NCI-H345 treated with DMSO at 0.1 percent for 48 hours (cell line): ENCODE data around the gene IRAK3.
"Not testable (repeated sequence)": the region's sequence is repeated elsewhere in the genome, so short reads cannot be mapped to it uniquely, and the experiment has no call there.

Source experiments
- DNase-seq: peaks from one replicate; lab custom pipeline; 2025; ENCODE audit not compliant: unreplicated experiment; lab: John Stamatoyannopoulos, UW

The IRAK3 gene

GRCh38 chr12:66302827-66303169, 113.8 kb downstream of the IRAK3 start:
- DNase-seq = no peak

GRCh38 chr12:66303316-66303804, 114.3 kb downstream of the IRAK3 start:
- DNase-seq = not testable (repeated sequence)
